Measurements from ENCODE around the gene BUD23. TPM values are rescaled to one million over a fixed set of nuclear protein-coding genes. Genes with fewer than 3 reads are reported as not detected.

BUD23 gene
- total RNA-seq, 1 experiment from 2014 or later: 110 TPM

DNA sequence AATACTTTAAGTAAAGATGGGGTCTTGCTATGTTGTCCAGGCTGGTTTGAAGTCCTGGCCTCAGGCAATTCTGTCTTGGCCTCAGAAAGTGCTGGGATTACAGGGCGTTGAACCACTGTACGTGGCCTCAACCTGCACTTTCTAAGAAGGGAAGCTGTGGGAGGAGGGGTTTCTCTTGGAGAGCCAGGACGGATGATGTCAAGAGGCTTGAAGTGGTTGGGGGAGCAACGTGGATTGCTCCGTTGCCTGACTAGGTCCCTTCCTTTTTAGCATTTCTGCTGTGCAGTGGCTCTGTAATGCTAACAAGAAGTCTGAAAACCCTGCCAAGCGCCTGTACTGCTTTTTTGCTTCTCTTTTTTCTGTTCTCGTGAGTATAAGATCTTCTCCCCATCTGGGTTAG lies 7.2 kb downstream of the BUD23 start:
- in situ Hi-C loops (cut with HindIII; ENCODE audit: low pct_unique_long_range_greater_than_20kb, low sequenced_read_pairs): no loop called here
- DNase-seq (ENCODE audit: low read depth): no peak

DNA sequence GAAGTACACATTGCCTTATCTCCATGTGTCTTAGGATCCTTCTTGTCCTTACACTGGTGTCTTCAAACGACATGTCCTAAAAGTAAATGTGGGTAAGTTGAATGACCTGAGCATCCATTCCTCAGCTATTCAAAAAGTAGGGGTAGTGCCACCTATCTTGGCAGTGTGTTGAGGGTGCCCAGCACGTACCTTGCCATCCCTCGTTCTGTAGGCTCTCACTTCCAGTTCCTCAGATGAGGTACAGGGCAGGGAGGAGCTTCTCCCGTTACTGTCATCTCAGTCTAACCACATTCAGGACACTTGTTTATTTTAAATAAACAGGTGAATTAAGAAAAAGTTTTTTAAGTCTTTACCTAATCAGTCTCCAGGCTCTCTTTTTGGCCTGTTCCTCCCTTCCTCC lies 13.0 kb downstream of the BUD23 start:
- no peak for DNase-seq (ENCODE audit: low read depth)

DNA sequence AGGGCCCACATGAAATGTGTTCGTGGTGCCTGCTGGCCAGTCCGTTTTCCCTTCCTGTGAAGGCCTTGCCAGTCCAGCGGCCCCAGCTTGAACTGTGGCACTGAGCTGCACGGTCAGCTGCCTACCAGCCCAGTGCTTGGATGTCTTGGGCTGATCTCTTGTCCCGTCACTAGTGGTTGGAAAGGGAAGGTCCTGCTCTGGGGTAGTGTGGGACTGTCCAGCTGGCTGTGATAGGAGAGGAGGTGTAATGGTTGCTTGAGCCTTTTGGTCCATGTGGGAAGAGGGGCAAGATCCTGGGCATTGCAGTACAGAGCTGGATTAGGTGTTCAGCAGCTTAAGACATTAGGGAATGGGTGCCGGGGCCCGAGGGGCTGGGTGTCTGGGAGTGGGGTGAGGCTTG lies 15.0 kb downstream of the BUD23 start:
- DNase-seq (ENCODE audit: low read depth): no peak
- in situ Hi-C loops (cut with HindIII; ENCODE audit: low pct_unique_long_range_greater_than_20kb, low sequenced_read_pairs): no loop called here

More for the DNA sequence above, 13.0 kb downstream of the BUD23 start:
- in situ Hi-C loops (cut with HindIII; ENCODE audit: low pct_unique_long_range_greater_than_20kb, low sequenced_read_pairs): no loop called here

DNA sequence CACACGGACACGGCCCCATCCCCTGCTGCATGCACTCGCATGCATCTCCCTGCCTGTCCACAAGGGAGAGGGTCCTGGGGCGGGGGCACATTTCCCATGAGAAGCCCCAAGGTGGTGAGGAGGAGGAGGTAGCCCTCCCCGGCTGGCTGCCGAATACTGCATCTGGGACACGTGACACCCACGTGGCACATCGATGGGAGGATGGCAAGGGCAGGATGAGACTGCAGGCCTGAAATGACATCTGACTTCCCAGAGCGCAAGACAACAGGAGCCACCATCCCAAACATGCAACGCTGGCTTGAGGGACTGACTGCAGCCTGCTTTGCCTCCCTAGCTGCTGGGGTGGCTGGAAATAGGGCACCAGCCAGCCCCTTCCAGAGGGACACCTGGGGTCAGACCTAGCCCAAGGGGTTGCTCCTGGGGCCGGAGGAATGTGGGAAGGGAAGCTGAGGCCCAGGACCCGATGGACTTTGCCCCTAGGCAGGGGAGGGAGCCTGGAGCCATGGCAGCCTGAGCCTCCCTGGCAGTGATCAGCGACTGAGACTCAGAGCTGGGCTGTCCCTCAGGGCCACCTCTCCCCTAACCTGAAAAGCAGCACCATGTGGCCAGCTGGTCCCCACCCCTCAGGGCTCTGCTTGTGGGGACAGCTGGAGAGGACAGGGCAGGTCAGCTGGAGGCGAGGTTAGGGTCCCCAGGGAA lies 16.1 kb downstream of the BUD23 start:
- in situ Hi-C loops (cut with HindIII; ENCODE audit: low pct_unique_long_range_greater_than_20kb, low sequenced_read_pairs): no loop called here
- DNase-seq (ENCODE audit: low read depth): no peak

DNA sequence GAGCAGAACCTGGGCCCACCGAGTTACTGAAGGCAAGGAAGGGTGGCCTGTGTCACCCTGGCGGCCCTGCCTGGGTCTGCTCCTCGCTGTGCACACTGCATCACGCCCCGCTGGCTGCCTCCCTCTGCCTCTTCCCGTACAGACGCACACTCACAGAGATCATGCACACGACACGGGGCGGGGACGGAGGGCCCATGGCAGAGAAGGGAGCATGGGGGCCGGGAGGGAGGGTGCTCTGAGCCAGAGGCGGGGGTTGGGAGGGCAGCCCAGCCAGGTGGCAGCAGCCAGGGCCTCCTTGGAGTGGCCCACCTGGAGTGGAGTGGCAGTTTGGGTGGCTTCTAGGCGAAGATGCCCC lies 16.6 kb downstream of the BUD23 start:
- DNase-seq (ENCODE audit: low read depth): no peak
- in situ Hi-C loops (cut with HindIII; ENCODE audit: low pct_unique_long_range_greater_than_20kb, low sequenced_read_pairs): no loop called here

DNA sequence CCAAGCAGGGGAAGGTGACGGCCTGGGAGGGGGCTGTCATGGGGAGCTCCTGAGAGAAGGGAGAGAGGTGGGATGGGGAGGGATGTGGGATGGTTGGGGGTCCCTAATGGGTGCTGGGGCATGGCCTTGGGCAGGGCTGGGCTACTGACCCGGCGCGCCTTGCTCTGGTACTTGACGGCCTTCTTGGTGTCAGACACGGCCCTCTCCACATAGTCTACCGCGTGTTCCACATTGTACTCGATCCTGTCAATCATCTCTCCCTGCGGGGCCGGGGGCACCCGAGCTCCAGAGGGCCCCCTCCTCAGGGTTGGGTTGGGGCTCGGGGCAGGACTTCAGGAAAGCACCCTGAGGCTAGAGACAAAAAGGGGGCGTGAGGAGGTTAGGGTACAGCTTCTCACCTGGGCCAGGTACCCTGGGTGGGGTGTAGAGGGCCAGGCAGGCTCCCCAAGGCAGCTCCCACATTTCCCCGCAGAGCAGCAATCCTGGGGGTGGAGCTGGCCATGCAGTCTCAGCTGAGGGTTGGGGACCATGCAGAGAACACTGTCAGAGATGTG lies 17.3 kb downstream of the BUD23 start:
- in situ Hi-C loops (cut with HindIII; ENCODE audit: low pct_unique_long_range_greater_than_20kb, low sequenced_read_pairs): no loop called here
- no peak for DNase-seq (ENCODE audit: low read depth)

DNA sequence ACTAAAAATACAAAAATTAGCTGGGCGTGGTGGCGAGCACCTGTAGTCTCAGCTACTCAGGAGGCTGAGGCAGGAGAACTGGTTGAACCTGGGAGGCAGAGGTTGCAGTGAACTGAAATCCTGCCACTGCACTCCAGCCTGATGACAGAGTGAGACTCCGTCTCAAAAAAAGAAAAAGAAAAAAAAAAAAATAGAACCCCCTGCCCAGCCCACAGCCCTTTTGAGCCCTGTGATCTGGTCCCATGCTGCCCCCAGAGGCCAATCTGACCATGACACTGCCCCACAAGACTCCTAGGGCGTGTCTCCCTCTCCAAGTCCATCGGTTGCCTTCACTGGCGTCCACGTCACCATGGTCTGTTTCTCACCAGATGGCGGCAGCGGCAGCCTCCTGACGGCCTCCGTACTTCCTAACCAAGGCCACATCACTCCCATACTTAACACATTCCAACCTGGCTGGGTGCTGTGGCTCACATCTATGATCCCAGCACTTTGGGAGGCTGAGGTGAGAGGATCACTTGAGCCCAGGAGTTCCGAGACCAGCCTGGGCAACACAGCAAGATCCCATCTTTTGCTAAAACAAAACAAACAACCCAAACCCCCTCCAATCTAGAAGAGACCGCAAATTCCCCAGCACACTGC lies 18.1 kb downstream of the BUD23 start:
- in situ Hi-C loops (cut with HindIII; ENCODE audit: low pct_unique_long_range_greater_than_20kb, low sequenced_read_pairs): no loop called here

DNA sequence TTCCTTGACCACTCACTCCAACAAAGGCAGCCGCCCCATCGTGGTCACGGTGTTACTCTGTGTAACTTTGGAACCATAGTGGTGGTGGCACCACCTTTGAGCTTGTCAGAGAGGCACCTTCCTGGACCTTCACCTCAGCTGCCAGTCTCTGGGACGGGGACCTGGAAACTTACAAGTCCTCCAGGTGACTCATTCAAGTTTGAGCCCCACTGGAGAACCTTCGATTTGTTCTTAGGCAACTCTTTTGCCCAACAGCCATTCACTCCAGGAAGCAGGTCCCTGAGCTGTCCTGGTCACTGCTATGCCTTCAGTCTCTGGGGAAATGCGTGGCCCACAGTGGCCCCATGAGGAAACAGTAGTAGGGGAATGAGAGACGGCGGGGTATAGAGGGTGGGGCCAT lies 18.8 kb downstream of the BUD23 start:
- in situ Hi-C loops (cut with HindIII; ENCODE audit: low pct_unique_long_range_greater_than_20kb, low sequenced_read_pairs): no loop called here
- no peak for DNase-seq (ENCODE audit: low read depth)

More for the DNA sequence above, 18.1 kb downstream of the BUD23 start:
- no peak for DNase-seq (ENCODE audit: low read depth)

DNA sequence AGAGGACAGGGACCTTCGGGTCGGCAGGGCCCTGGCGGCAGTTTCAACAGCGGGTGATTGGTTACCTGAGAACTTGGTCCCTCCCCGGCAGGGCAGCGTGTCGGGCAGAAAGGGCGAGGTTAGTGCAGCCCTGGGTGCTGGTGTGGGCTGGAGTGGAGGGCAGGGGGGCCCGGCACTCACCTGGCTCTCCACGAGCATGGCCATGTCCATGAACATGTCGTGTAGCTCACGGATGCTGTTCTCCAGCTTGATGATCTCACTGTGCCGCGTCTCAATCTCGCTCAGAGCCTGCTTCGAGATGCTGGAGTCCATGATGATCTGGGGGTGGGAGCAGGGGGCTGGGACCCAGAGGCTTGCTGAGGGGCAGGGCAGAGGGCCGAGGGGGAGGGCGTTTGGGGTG lies 19.3 kb downstream of the BUD23 start:
- in situ Hi-C loops (cut with HindIII; ENCODE audit: low pct_unique_long_range_greater_than_20kb, low sequenced_read_pairs): no loop called here
- DNase-seq (ENCODE audit: low read depth): no peak

DNA sequence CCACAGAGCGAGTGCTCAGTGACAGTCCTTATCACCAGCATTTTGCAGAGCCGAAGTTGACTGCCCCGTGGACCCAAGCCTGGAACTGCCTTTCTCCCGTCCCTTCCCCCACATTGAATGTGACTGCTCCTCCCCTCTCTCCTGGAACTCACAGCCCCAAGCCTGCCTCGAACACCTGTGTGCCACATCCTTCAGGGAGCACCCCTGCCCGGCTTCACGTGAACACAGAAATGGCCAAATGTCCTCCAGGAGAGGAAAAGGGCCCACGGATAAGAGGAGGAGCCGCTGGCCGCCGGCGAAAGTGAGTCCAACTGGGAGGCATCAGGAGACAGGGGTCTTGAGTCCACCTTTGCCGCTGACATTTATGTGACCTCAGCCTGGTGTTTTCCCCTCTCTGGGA lies 19.8 kb downstream of the BUD23 start:
- no peak for DNase-seq (ENCODE audit: low read depth)
- in situ Hi-C loops (cut with HindIII; ENCODE audit: low pct_unique_long_range_greater_than_20kb, low sequenced_read_pairs): no loop called here

DNA sequence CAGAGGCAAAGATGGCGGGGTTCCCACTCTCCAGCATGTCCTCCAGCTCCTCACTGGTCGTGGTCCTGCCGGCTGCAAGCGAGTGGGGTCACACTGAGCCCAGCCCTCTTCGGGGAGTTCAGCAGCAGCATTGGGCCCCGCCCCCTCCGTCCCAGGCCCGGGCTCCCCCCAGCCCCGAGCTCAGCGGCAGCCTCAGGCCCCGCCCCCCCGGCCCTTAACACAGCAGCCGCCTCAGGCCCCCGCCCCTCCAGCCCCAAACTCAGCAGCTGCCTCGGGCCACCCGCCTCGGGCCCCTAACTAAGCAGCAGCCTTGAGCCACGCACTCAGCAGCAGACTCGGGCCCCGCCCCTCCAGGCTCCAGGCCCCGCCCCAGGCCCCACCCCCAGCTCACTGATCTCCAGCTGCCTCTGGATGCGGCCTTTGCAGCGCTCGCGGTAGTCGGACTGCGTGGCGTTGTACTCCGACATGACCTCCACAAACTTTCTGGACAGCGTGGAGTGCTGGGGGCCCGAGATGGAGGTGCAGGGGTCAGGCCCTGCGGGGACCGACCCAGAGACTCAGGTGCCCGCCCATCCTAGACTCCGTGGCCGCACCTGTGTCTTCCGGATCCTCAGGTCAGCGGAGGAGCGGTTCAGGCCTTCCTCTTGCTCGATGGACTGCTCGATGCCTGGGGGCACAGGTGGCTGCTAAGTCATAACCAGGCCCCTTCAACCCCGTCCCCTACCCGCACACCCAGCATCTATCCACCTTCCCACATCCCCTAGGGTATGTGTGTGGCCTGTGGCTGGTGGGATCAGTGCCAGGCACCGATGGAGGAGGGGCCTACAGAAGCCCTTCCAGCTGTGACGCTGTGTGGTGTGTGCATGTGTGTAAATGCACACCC lies 20.6 kb downstream of the BUD23 start:
- peak; percentile 71 for DNase-seq (ENCODE audit: low read depth)
- in situ Hi-C loops (cut with HindIII; ENCODE audit: low pct_unique_long_range_greater_than_20kb, low sequenced_read_pairs): no loop called here

DNA sequence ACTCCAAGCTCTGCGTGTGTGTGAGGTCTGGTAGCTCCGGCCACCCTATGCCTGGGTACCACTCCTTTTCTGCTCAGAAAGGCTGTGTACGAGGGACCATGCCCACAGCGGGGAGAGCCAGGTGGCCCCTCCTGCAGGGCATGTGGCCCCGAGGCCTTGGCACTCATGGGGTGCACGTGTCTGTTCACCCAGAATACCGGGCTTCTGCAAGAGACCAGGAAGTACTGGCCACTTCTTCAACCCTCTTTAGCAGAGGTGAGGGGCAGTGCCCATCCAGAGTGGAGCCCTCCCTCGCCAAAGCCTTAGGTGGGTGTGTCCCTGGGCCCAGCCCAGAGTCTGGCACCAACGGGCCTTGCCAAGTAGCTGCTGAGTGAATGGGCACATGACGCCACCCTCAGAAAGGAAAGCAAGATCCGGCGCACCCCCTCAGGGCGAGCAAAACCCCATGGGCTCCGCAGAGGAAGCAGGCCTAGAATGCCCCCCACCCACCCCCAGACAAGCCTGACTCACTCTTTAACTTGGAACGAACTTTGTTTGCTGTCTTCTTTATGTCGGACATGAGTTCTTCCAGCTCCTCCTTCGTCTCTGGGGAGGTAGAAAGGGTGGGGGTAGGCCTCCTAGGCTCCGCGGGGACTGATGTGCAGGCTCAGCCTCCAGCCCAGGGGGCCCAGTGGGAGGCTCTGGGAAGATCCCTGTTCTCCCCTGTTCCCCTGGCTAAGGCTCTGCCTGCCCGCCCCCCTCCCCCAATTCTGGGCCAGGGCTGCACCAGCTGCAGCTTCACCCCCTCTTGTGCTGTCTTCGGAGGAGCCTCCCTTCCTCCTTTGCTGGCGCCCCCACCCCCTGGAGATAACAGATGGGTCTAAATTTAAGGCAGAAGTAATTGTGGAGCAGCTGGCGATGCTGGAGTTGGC lies 21.5 kb downstream of the BUD23 start:
- in situ Hi-C loops (cut with HindIII; ENCODE audit: low pct_unique_long_range_greater_than_20kb, low sequenced_read_pairs): no loop called here
- peak; percentile 89 for DNase-seq (ENCODE audit: low read depth)

DNA sequence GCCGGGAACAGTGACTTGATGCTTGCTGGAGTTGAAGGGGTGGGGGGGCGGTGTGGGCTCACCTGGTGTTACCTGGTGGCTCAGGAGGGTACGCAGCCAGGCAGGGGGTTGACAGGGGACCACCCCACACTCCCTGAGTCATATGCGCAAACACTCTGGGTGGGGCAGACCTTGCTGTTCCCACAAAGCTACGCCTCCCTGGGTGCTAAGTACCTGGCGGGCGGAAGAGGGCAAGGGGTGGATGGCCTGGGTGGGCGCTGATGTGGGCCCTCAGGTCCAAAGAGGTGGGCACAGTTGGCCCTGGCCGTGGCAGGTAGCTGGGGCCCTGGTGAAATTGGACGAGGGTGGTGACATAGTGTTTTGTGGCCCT lies 22.1 kb downstream of the BUD23 start:
- DNase-seq (ENCODE audit: low read depth): no peak

DNA sequence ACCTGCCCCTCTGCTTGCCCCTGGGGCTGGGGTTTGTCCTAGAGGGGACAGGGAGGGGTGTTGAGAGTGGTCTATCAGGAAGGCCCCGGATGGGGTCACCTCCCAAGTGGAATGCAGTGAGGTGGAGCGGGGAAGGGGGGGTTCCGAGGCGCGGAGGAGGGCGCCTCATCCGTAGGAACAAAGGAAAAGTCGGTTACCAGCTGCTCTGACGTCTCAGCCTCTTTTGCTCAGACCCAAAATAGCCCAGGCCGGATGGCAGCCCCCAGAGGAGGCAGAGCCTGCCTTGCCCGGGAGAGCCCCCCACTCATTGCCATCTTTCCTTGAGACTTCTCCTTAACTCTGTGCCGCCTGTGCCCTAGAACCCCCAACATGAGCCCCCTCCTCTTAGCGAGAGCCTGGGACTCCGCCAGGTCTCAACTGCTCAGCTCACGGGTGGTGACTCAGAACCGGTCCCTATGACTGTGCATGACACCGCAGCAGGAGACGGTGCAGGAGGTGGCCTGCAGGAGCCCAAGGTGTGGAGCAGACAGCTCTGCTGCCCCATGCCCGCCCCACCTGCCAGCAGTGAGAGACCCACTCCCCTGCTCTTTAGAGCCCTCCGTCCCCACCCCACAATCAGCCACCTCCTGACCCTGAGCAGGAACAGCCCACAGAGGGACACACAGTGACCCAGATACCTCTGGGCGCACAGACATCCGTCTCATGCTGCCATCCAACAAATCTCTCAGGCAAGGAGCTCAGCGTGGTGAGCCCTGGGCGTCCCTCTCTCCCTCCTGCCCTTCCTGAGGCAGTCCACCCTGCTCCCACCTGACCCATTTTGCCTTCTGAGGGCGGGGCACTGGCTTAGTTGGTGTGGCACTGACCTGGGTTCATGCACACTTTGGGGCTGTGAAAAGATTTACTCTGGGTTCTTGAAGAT lies 23.0 kb downstream of the BUD23 start:
- in situ Hi-C loops (cut with HindIII; ENCODE audit: low pct_unique_long_range_greater_than_20kb, low sequenced_read_pairs): no loop called here
- DNase-seq (ENCODE audit: low read depth): peak; percentile 74

More for the DNA sequence above, 22.1 kb downstream of the BUD23 start:
- in situ Hi-C loops (cut with HindIII; ENCODE audit: low pct_unique_long_range_greater_than_20kb, low sequenced_read_pairs): no loop called here

DNA sequence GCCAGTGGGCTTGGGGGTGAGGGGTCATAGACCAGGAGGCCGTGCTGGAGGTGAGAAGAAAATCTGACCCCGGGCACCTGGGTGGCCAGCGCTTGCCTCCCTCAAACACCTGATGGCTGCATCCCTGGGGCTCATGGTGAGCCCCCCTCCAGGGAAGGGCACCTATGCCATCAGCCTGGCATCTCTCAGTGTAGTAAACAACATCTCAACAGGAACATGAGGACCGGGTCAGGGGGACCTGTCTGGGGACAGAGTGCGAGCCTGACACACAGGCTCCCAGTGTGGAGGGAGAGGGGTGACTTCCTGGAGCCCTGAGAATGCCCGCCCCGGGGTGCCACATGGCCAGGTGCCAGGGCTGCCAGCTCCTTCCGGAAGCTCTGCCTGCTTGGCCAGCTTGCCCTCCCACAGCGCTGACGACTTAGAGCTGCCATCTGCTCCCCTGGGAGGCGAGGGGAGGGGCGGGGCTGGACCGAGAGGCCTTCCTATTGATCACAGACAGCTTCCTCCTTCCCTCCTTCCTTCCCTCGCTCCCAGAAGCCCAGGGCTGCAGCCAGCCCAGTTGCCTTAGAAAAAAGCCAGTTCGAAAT lies 23.7 kb downstream of the BUD23 start:
- in situ Hi-C loops (cut with HindIII; ENCODE audit: low pct_unique_long_range_greater_than_20kb, low sequenced_read_pairs): no loop called here
- peak; percentile 92 for DNase-seq (ENCODE audit: low read depth)

DNA sequence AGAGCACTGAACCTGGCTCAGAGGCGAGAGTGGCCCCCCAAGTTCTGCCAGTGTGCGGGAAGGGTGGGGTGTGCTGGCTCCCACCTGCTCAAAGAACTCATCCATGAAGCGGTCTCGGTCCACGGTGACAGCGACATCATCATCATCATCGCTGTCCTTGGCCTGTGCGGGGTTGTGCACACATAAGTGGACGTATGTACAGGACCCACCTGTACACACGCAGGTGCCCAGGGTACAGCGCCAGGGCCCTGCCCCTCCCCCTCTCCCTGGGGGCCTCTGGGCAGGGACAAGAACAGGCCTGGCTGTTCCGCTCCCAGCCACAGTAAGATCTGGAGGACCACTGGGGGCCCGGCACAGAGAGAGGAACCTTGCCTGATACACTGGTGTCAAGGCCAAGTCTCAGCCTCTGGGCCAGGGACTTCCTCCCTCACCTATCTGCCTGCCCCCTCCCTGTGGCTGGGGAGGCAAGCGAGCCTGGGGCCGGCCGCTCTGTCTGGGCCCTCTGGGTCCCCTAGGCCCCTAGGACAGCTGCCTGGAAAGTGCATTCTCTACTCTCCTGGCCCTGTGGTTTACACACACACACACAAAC lies 25.7 kb downstream of the BUD23 start:
- no peak for DNase-seq (ENCODE audit: low read depth)
- in situ Hi-C loops (cut with HindIII; ENCODE audit: low pct_unique_long_range_greater_than_20kb, low sequenced_read_pairs): no loop called here

Data from Caki2 (cell line).